ENCODE measurements around the gene NR1I2.

NR1I2 gene

DNA sequence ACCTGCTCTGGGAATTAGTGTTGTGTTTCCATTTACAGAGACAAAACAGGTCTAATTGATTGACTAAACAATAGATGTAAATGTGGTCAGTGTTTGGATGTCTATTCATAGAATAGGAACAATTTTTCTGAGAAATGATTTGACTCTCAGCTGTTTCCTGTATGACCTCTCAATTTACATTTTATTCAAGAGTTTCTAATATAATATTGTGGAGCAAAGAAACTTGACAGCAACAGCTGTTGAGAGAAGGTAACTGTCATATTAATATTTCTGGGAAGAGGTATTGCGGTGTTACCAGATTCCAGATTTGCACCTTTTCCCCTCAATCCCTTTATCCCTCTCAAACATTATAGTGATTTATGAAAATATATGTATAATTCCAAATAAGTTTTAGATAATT is 3.7 kb upstream of the NR1I2 start:
- TF ChIP-seq ZNF565 (CRISPR knock-in tag; conservative IDR thresholded peaks at IDR 0.05; ENCODE audit: low read depth) (no peak), PPARA (CRISPR knock-in tag; IDR thresholded peaks at IDR 0.05; ENCODE audit: borderline replicate concordance) (no peak)
- no peak for ATAC-seq

DNA sequence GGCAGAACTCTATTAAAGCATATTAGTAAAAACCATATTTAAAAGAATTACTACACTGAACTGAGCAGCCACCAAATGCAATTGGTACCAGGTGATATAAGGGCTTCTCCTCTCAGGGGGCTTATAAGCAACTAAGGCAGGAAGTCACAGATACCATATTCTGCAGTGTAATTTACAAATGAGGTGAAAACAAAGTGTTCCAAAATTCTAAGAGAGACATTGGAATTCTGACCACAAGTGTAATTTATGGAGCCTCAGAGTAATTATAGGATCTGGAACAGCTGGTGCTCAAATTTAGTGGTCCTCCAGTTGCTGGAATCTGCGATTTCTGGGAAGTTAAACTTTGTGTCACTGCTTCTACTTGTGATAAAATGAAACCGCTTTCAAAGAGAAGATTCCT is 3.1 kb upstream of the NR1I2 start:
- no peak for TF ChIP-seq CSDC2 (CRISPR knock-in tag; IDR thresholded peaks at IDR 0.05)
- ATAC-seq, result no peak

DNA sequence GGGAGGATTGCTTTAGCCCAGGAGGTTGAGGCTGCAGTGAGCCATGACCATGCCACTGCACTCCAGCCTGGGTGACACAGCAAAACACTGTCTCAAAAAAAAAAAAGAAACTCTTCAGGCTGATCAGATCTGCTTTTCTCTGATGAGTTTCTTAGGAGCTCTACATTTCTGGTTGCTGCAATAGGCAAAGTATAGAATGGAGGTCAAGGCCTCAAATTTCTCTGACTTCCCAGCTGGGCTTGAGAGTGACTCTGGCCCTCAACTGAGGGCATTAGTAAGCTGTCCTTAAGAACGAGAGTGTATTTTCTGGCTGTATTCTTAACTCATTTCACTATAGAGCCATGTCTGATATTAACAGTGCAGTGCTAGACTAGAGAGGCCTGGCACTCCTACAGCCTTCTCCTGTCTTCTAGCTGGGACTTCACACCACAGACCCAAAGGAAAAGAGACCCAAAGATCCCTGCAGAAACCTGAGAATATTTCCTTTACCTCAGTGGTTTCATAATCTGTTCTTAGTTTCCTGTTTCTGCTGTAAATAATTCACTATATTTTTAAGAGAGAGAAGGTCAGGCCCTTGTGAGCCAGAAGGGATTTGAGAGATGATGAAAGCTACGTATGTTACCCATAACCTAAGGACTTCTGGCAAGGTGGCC is 2.0 kb upstream of the NR1I2 start:
- no peak for TF ChIP-seq RARB (CRISPR knock-in tag; IDR thresholded peaks at IDR 0.05)
- TF ChIP-seq ARNTL (CRISPR knock-in tag; IDR thresholded peaks at IDR 0.05; ENCODE audit: borderline replicate concordance, low read depth), result no peak
- no peak for TF ChIP-seq ISL1 (CRISPR knock-in tag; IDR thresholded peaks at IDR 0.05)
- no peak for TF ChIP-seq BACH2 (CRISPR knock-in tag; IDR thresholded peaks at IDR 0.05; ENCODE audit: borderline replicate concordance)
- TF ChIP-seq, protein P1, sequence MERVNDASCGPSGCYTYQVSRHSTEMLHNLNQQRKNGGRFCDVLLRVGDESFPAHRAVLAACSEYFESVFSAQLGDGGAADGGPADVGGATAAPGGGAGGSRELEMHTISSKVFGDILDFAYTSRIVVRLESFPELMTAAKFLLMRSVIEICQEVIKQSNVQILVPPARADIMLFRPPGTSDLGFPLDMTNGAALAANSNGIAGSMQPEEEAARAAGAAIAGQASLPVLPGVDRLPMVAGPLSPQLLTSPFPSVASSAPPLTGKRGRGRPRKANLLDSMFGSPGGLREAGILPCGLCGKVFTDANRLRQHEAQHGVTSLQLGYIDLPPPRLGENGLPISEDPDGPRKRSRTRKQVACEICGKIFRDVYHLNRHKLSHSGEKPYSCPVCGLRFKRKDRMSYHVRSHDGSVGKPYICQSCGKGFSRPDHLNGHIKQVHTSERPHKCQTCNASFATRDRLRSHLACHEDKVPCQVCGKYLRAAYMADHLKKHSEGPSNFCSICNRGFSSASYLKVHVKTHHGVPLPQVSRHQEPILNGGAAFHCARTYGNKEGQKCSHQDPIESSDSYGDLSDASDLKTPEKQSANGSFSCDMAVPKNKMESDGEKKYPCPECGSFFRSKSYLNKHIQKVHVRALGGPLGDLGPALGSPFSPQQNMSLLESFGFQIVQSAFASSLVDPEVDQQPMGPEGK (CRISPR knock-in tag; IDR thresholded peaks at IDR 0.05; ENCODE audit: borderline replicate concordance), result no peak
- TF ChIP-seq ZC3H10 (CRISPR knock-in tag; IDR thresholded peaks at IDR 0.05), result no peak
- no peak for TF ChIP-seq ZNF8 (CRISPR knock-in tag; IDR thresholded peaks at IDR 0.05)
- TF ChIP-seq GLIS3 (CRISPR knock-in tag; IDR thresholded peaks at IDR 0.05), result no peak
- TF ChIP-seq ESRRG (CRISPR knock-in tag; IDR thresholded peaks at IDR 0.05), result no peak
- TF ChIP-seq TCF4 (CRISPR knock-in tag; IDR thresholded peaks at IDR 0.05; ENCODE audit: borderline replicate concordance), result no peak
- no peak for TF ChIP-seq ZFP3 (CRISPR knock-in tag; IDR thresholded peaks at IDR 0.05)
- TF ChIP-seq, protein P2, sequence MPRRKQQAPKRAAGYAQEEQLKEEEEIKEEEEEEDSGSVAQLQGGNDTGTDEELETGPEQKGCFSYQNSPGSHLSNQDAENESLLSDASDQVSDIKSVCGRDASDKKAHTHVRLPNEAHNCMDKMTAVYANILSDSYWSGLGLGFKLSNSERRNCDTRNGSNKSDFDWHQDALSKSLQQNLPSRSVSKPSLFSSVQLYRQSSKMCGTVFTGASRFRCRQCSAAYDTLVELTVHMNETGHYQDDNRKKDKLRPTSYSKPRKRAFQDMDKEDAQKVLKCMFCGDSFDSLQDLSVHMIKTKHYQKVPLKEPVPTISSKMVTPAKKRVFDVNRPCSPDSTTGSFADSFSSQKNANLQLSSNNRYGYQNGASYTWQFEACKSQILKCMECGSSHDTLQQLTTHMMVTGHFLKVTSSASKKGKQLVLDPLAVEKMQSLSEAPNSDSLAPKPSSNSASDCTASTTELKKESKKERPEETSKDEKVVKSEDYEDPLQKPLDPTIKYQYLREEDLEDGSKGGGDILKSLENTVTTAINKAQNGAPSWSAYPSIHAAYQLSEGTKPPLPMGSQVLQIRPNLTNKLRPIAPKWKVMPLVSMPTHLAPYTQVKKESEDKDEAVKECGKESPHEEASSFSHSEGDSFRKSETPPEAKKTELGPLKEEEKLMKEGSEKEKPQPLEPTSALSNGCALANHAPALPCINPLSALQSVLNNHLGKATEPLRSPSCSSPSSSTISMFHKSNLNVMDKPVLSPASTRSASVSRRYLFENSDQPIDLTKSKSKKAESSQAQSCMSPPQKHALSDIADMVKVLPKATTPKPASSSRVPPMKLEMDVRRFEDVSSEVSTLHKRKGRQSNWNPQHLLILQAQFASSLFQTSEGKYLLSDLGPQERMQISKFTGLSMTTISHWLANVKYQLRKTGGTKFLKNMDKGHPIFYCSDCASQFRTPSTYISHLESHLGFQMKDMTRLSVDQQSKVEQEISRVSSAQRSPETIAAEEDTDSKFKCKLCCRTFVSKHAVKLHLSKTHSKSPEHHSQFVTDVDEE (CRISPR knock-in tag; IDR thresholded peaks at IDR 0.05), result no peak
- TF ChIP-seq, protein P3, sequence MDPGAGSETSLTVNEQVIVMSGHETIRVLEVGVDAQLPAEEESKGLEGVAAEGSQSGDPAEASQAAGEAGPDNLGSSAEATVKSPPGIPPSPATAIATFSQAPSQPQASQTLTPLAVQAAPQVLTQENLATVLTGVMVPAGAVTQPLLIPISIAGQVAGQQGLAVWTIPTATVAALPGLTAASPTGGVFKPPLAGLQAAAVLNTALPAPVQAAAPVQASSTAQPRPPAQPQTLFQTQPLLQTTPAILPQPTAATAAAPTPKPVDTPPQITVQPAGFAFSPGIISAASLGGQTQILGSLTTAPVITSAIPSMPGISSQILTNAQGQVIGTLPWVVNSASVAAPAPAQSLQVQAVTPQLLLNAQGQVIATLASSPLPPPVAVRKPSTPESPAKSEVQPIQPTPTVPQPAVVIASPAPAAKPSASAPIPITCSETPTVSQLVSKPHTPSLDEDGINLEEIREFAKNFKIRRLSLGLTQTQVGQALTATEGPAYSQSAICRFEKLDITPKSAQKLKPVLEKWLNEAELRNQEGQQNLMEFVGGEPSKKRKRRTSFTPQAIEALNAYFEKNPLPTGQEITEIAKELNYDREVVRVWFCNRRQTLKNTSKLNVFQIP (CRISPR knock-in tag; IDR thresholded peaks at IDR 0.05; ENCODE audit: borderline replicate concordance, low read depth), result no peak
- TF ChIP-seq ZNF565 (CRISPR knock-in tag; conservative IDR thresholded peaks at IDR 0.05; ENCODE audit: low read depth), result no peak
- no peak for TF ChIP-seq ZNF70 (CRISPR knock-in tag; IDR thresholded peaks at IDR 0.05)
- TF ChIP-seq ZFP30 (CRISPR knock-in tag; IDR thresholded peaks at IDR 0.05), result no peak
- TF ChIP-seq, protein P4, sequence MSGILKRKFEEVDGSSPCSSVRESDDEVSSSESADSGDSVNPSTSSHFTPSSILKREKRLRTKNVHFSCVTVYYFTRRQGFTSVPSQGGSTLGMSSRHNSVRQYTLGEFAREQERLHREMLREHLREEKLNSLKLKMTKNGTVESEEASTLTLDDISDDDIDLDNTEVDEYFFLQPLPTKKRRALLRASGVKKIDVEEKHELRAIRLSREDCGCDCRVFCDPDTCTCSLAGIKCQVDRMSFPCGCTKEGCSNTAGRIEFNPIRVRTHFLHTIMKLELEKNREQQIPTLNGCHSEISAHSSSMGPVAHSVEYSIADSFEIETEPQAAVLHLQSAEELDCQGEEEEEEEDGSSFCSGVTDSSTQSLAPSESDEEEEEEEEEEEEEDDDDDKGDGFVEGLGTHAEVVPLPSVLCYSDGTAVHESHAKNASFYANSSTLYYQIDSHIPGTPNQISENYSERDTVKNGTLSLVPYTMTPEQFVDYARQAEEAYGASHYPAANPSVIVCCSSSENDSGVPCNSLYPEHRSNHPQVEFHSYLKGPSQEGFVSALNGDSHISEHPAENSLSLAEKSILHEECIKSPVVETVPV (CRISPR knock-in tag; IDR thresholded peaks at IDR 0.05), result no peak
- no peak for TF ChIP-seq OSR1 (CRISPR knock-in tag; IDR thresholded peaks at IDR 0.05)
- no peak for ATAC-seq

DNA sequence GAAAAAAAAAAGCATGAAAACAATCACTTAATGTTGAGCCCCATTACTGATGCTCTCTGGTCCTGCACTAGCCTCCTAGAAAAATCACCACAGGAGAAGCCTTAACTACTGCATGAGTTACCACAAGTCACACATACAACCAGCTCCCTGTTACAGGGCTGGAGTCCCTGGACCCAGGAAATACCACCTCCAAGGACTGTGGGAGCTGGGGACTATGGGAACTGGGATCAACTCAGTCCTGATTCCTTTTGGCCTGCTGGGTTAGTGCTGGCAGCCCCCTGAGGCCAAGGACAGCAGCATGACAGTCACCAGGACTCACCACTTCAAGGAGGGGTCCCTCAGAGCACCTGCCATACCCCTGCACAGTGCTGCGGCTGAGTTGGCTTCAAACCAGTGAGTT is 559 bp downstream of the NR1I2 start:
- no peak for ATAC-seq
- TF ChIP-seq BACH2 (CRISPR knock-in tag; IDR thresholded peaks at IDR 0.05; ENCODE audit: borderline replicate concordance) (no peak), TOX (CRISPR knock-in tag; IDR thresholded peaks at IDR 0.05; ENCODE audit: borderline replicate concordance) (no peak), CSDC2 (CRISPR knock-in tag; IDR thresholded peaks at IDR 0.05) (no peak), GLIS3 (CRISPR knock-in tag; IDR thresholded peaks at IDR 0.05) (no peak)
- TF ChIP-seq, protein P5, sequence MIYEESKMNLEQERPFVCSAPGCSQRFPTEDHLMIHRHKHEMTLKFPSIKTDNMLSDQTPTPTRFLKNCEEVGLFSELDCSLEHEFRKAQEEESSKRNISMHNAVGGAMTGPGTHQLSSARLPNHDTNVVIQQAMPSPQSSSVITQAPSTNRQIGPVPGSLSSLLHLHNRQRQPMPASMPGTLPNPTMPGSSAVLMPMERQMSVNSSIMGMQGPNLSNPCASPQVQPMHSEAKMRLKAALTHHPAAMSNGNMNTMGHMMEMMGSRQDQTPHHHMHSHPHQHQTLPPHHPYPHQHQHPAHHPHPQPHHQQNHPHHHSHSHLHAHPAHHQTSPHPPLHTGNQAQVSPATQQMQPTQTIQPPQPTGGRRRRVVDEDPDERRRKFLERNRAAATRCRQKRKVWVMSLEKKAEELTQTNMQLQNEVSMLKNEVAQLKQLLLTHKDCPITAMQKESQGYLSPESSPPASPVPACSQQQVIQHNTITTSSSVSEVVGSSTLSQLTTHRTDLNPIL (CRISPR knock-in tag; IDR thresholded peaks at IDR 0.05; ENCODE audit: low read depth), result no peak
- TF ChIP-seq, protein P3 (CRISPR knock-in tag; IDR thresholded peaks at IDR 0.05; ENCODE audit: borderline replicate concordance, low read depth), result no peak

Measured in SK-N-SH treated with all-trans-retinoic acid at 6 μM for 48 hours (cell line).